PC-3 (cell line): ENCODE data around the gene TMEFF2. TPM values are rescaled to one million over a fixed set of nuclear protein-coding genes. Genes with fewer than 3 reads are reported as not detected.
"Not testable (repeated sequence)": the region's sequence is repeated elsewhere in the genome, so short reads cannot be mapped to it uniquely, and the experiment has no call there.

ENCODE experiments used
- ATAC-seq: fragments of 200-7000 bp; cut with Tn5 transposase; 2 replicates; pipeline ENCODE4 v1.9.1; 2020; ENCODE audit warnings: mild to moderate bottlenecking, moderate library complexity
- BruUV-seq: library from RNA; stranded (reverse); fragments of 400-500 nt; replicated peaks from 2 replicates; lab custom pipeline; 2021; lab: Mats Ljungman, UMichigan
- CTCF ChIA-PET: fragments of 300-600 bp; sonication (Branson Sonifier 250); formaldehyde crosslinking; loops from one replicate; lab custom pipeline; 2022; ENCODE audit warnings: antibody characterized with exemption; lab: Charles Lee
- POLR2A ChIA-PET: fragments of 300-600 bp; sonication (Branson Sonifier 250); formaldehyde crosslinking; loops from one replicate; lab custom pipeline; 2022; ENCODE audit warnings: antibody characterized with exemption; ENCODE audit not compliant: unreplicated experiment; lab: Charles Lee
- DNase-seq: peaks from one replicate; pipeline ENCODE4 v3.0.0-alpha.2; 2015
- H2AFZ ChIP-seq: fragments of 300-600 bp; sonication (generic); 2 replicates; pipeline ENCODE4 v1.6.0; 2016; ENCODE audit warnings: antibody characterized with exemption, low read length
- H3F3A ChIP-seq: fragments of 300-600 bp; sonication (generic); one replicate; pipeline ENCODE4 v1.6.0; 2017; ENCODE audit warnings: antibody characterized with exemption, low read length, control low read depth, mild to moderate bottlenecking; ENCODE audit not compliant: unreplicated experiment
- H3K27ac ChIP-seq: fragments of 300-600 bp; sonication (generic); 2 replicates; pipeline ENCODE4 v1.5.1; 2016; ENCODE audit warnings: mild to moderate bottlenecking, low read length
- H3K27me3 ChIP-seq: fragments of 300-600 bp; sonication (generic); 2 replicates; pipeline ENCODE4 v1.6.1; 2016; ENCODE audit warnings: low read length, mixed read lengths
- H3K36me3 ChIP-seq: fragments of 300-600 bp; sonication (generic); 2 replicates; pipeline ENCODE4 v1.6.1; 2016; ENCODE audit warnings: low read depth, mixed run types, low read length, mixed read lengths
- H3K4me1 ChIP-seq: fragments of 300-600 bp; sonication (generic); 2 replicates; pipeline ENCODE4 v1.5.1; 2016; ENCODE audit warnings: low read length; ENCODE audit not compliant: insufficient read depth
- H3K4me2 ChIP-seq: fragments of 300-600 bp; sonication (generic); 2 replicates; pipeline ENCODE4 v1.6.0; 2016; ENCODE audit warnings: low read length
- H3K4me3 ChIP-seq: fragments of 300-600 bp; sonication (generic); 2 replicates; pipeline ENCODE4 v1.5.1; 2016; ENCODE audit warnings: mild to moderate bottlenecking, low read length, mixed read lengths
- H3K79me2 ChIP-seq: fragments of 300-600 bp; sonication (generic); 2 replicates; pipeline ENCODE4 v1.6.1; 2017; ENCODE audit warnings: low read length, mixed read lengths
- H3K9ac ChIP-seq: fragments of 300-600 bp; sonication (generic); 2 replicates; pipeline ENCODE4 v1.6.0; 2016; ENCODE audit warnings: mild to moderate bottlenecking, low read length
- H3K9me2 ChIP-seq: fragments of 300-600 bp; sonication (generic); replicated peaks from 2 replicates; pipeline ENCODE4 v1.6.1; 2016; ENCODE audit warnings: mixed run types, low read length, mixed read lengths
- H3K9me3 ChIP-seq: fragments of 300-600 bp; sonication (generic); 2 replicates; pipeline ENCODE4 v1.6.1; 2016; ENCODE audit warnings: low read length, mixed read lengths
- H4K20me1 ChIP-seq: fragments of 300-600 bp; sonication (generic); 2 replicates; pipeline ENCODE4 v1.6.1; 2016; ENCODE audit warnings: low read length, mixed read lengths
- EZH2 ChIP-seq: fragments of 300-600 bp; sonication (generic); IDR thresholded peaks from one replicate; pipeline ENCODE4 v1.6.1; 2017; ENCODE audit warnings: antibody characterized with exemption, mild to moderate bottlenecking, low read length; ENCODE audit not compliant: unreplicated experiment
- EZH2phosphoT487 ChIP-seq: fragments of 300-600 bp; sonication (generic); IDR thresholded peaks from 2 replicates; pipeline ENCODE4 v1.6.1; 2018; ENCODE audit warnings: mild to moderate bottlenecking, antibody characterized with exemption, low read length, borderline replicate concordance
- intact Hi-C: fragments of 100-400 bp; cut with micrococcal nuclease; formaldehyde crosslinking; loops from 2 replicates; pipeline ENCODE4 v1.9.0; 2023
- total RNA-seq: library from RNA; depleted of rRNA; stranded (reverse); fragments of >200 nt; gene quantifications from 2 replicates; pipeline ENCODE4 v1.2.3, GENCODE V29; 2014
- TF ChIP-seq, protein P1 (sequence below): fragments of 300-600 bp; sonication (generic); conservative IDR thresholded peaks from 2 replicates; pipeline ENCODE4 v1.5.1; 2017; ENCODE audit warnings: antibody characterized with exemption, low read depth, mild to moderate bottlenecking, low read length

TMEFF2 gene
- total RNA-seq, 1 experiment from 2014 or later, result not detected

GRCh38 chr2:192119536-192119935 lies 75.2 kb downstream of the TMEFF2 start:
- no peaks in the 10 kb centered on the region for H4K20me1 ChIP-seq
- no peaks in the 10 kb centered on the region for H3K79me2 ChIP-seq
- ChIA-PET POLR2A (no interaction called here), CTCF (no interaction called here)
- intact Hi-C loops, result no loop called here
- no peak for ATAC-seq
- TF ChIP-seq, protein P1, sequence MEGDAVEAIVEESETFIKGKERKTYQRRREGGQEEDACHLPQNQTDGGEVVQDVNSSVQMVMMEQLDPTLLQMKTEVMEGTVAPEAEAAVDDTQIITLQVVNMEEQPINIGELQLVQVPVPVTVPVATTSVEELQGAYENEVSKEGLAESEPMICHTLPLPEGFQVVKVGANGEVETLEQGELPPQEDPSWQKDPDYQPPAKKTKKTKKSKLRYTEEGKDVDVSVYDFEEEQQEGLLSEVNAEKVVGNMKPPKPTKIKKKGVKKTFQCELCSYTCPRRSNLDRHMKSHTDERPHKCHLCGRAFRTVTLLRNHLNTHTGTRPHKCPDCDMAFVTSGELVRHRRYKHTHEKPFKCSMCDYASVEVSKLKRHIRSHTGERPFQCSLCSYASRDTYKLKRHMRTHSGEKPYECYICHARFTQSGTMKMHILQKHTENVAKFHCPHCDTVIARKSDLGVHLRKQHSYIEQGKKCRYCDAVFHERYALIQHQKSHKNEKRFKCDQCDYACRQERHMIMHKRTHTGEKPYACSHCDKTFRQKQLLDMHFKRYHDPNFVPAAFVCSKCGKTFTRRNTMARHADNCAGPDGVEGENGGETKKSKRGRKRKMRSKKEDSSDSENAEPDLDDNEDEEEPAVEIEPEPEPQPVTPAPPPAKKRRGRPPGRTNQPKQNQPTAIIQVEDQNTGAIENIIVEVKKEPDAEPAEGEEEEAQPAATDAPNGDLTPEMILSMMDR, result no peak
- no peak for TF ChIP-seq EZH2
- no peak for TF ChIP-seq EZH2phosphoT487
- BruUV-seq, result no TSS peak
- no peak overlapping the region for H3K27ac ChIP-seq
- no peak for DNase-seq
- H3K4me3 ChIP-seq, result no peak overlapping the region
- H3K9ac ChIP-seq, result no peak overlapping the region
- H3K9me3 ChIP-seq, result no peaks in the 10 kb centered on the region
- no peaks in the 10 kb centered on the region for H3F3A ChIP-seq
- no peaks in the 10 kb centered on the region for H3K9me2 ChIP-seq
- H3K4me1 ChIP-seq, result no peaks in the 10 kb centered on the region
- H3K4me2 ChIP-seq, result no peak overlapping the region
- H3K27me3 ChIP-seq, result no peaks in the 10 kb centered on the region
- H3K36me3 ChIP-seq, result no peaks in the 10 kb centered on the region
- no peak overlapping the region for H2AFZ ChIP-seq

GRCh38 chr2:192117705-192118104 lies 77.0 kb downstream of the TMEFF2 start:
- no peaks in the 10 kb centered on the region for H3K9me2 ChIP-seq
- no TSS peak for BruUV-seq

DNA sequence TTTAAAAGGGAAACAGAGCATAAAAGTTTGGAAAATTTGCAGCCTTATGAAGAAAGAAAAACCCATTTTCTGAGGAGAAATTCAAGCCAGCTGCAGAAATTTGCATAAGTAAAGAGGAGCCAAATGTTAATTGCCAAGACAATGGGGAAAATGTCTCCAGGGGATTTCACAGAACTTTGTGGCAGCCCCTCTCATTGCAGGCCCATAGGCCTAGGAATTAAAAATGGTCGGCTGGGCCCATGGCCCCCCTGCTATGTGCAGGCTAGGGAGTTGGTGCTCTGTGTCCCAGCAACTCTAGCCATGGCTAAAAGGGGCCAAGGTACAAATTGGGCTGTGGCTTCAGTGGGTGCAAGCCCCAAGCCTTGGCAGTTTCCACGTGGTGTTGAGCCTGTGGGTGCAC lies 83.2 kb downstream of the TMEFF2 start:
- H3K4me2 ChIP-seq, BruUV-seq, DNase-seq, ATAC-seq, intact Hi-C loops, H3K4me1 ChIP-seq, H3K9me3 ChIP-seq, H4K20me1 ChIP-seq, H3K36me3 ChIP-seq, H3F3A ChIP-seq, H3K9me2 ChIP-seq, H3K4me3 ChIP-seq, H3K27ac ChIP-seq, H3K27me3 ChIP-seq, H2AFZ ChIP-seq, H3K79me2 ChIP-seq, POLR2A ChIA-PET, H3K9ac ChIP-seq: not testable (repeated sequence)
- CTCF ChIA-PET, result interaction anchor here (0.7 kb wide), 1 partner anchor 13 kb away, joined by 3 read pairs; no protein-coding TSS in a partner anchor

More at GRCh38 chr2:192117705-192118104, 77.0 kb downstream of the TMEFF2 start:
- Histone ChIP-seq H3K27ac (no peak overlapping the region), H2AFZ (no peak overlapping the region), H3K27me3 (no peaks in the 10 kb centered on the region), H3K79me2 (no peaks in the 10 kb centered on the region), H3K9ac (no peak overlapping the region), H3K9me3 (no peaks in the 10 kb centered on the region), H4K20me1 (no peaks in the 10 kb centered on the region), H3K36me3 (no peaks in the 10 kb centered on the region), H3F3A (no peaks in the 10 kb centered on the region), H3K4me1 (no peaks in the 10 kb centered on the region), H3K4me2 (no peak overlapping the region), H3K4me3 (no peak overlapping the region)
- intact Hi-C loops, result no loop called here
- no peak for TF ChIP-seq EZH2phosphoT487
- TF ChIP-seq EZH2, result no peak
- TF ChIP-seq, protein P1, result no peak
- ATAC-seq (no peak), DNase-seq (no peak)
- ChIA-PET POLR2A (no interaction called here), CTCF (no interaction called here)
